Colonic mucosa (tissue), 4 donors: ENCODE measurements around the gene LGR4. TPM values are rescaled to one million over a fixed set of nuclear protein-coding genes. Genes with fewer than 3 reads are reported as not detected.

Source experiments
- DNase-seq: peaks from one replicate; pipeline ENCODE4 v3.0.0-alpha.2; 2020
- H3K27ac ChIP-seq: fragments of 200-600 bp; one replicate; pipeline ENCODE4 v1.8.0; 2021
- H3K27me3 ChIP-seq: fragments of 200-600 bp; one replicate; pipeline ENCODE4 v1.8.0; 2021
- H3K36me3 ChIP-seq: fragments of 200-600 bp; one replicate; pipeline ENCODE4 v1.8.0; 2021
- H3K4me1 ChIP-seq: fragments of 200-600 bp; one replicate; pipeline ENCODE4 v1.8.0; 2021; ENCODE audit warnings: mild to moderate bottlenecking
- H3K4me3 ChIP-seq: fragments of 200-600 bp; one replicate; pipeline ENCODE4 v1.8.0; 2021
- H3K9ac ChIP-seq, 2 donors: one replicate each; pipeline ENCODE4 v1.7.0; 2013; ENCODE audit warnings: control low read depth in 2 of 2, low read depth in 2 of 2, low read length in 2 of 2
- H3K9me3 ChIP-seq: fragments of 200-600 bp; one replicate; pipeline ENCODE4 v1.8.0; 2021
- CTCF ChIP-seq: fragments of 200-600 bp; IDR thresholded peaks from one replicate; pipeline ENCODE4 v1.8.0; 2022; ENCODE audit warnings: antibody characterized with exemption, mild to moderate bottlenecking
- intact Hi-C: fragments of 100-400 bp; cut with DNase I; formaldehyde crosslinking; loops from one replicate; pipeline ENCODE4 v1.14.1; 2022
- microRNA-seq: library from miRNA; unstranded; fragments of <30 nt; microRNA quantifications from one replicate; pipeline ENCODE4, GENCODE V29; 2019
- total RNA-seq, 2 donors: library from RNA; stranded (reverse); fragmentation: NEBNext Ultra II Directional in 1 of 2; extraction: Animal tissue kit (Norgen Biotek cat#: 25700) in 1 of 2; gene quantifications; one replicate each; pipeline ENCODE4 v1.2.1, GENCODE V29; 2021
- donor health status: healthy.
- donor health status: DM: no; HTN: no; CAD: no.
- donor health status: DM: no; HTN: no; CAD: no.

LGR4 gene
- total RNA-seq, 2 donors from 2014 or later: 88.2 to 94.5 TPM

GRCh38 chr11:27317751-27318150, 154.8 kb downstream of the LGR4 start:
- H3K27ac ChIP-seq: no peak overlapping the region
- H3K9ac ChIP-seq: no peak overlapping the region
- TF ChIP-seq CTCF: no peak
- no peaks in the 10 kb centered on the region for H3K9me3 ChIP-seq
- H3K4me3 ChIP-seq: no peak overlapping the region
- H3K4me1 ChIP-seq: no peaks in the 10 kb centered on the region
- intact Hi-C loops: no loop called here
- H3K36me3 ChIP-seq: no peaks in the 10 kb centered on the region
- H3K27me3 ChIP-seq: no peaks in the 10 kb centered on the region
- DNase-seq: no peak

Small RNAs within 50 kb of the gene (microRNA-seq; reads per million reads assigned to microRNA genes)
- not detected for gene MIR8087

Other genes with a start within 250 kb of the LGR4 start
- 10 to 100 TPM; 10.2 to 25.6 TPM for gene CCDC34, start 109.6 kb downstream of the LGR4 start, total RNA-seq
- gene LIN7C, start 34.0 kb upstream of the LGR4 start, total RNA-seq: 10 to 100 TPM; 40.7 to 53.0 TPM
- under 1 TPM; 0.10 to 0.40 TPM for gene BDNF, start 227.7 kb upstream of the LGR4 start, total RNA-seq